GM21619 (cell line): ENCODE data around the gene CPNE1.
"Not testable (repeated sequence)": the region's sequence is repeated elsewhere in the genome, so short reads cannot be mapped to it uniquely, and the experiment has no call there.

Source experiments
- ATAC-seq: cut with Tn5 transposase; IDR thresholded peaks from one replicate; pipeline ENCODE4 v1.9.1; 2021; ENCODE audit not compliant: unreplicated experiment

The CPNE1 gene

DNA sequence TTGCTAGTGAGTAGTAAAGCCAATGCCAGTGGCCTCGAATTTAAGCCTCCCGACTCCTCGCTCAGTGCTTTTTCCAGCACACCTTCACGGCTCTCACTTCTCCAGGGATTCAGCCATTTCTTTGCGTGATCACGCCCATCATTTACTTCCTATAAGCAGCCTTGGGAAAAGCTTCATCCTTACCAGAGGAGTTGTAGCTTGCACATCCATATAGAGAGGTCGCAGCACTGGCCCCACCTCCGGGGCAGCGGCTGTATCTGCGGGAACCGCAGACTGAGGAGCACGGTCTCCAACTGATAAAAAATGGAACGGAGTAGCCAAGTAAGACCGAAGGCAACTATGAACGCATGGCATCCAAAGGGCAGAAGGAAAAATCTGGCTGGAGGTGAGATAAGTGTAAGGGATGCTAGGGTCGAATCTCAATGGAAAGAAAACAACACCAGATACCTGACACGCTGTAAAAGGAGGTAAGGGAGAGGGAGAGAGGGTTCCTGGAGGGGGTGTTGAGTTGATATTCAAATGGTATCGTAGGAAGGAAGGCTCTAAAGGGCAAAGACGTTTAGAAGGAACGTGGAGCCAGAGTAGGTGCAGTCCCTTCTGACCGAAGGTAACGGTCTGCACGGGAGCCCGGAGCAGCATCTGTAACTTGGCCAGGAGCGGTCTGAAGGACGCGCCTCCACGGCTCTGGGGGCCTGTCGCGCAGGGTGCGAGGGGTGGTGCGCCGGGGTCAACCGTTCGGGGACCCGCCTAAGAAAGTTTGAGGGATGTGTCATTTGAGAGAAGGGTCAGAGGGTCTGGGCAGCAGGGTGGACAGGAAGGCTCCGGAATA is 33.8 kb upstream of the CPNE1 start:
- peak; percentile 33 for ATAC-seq

DNA sequence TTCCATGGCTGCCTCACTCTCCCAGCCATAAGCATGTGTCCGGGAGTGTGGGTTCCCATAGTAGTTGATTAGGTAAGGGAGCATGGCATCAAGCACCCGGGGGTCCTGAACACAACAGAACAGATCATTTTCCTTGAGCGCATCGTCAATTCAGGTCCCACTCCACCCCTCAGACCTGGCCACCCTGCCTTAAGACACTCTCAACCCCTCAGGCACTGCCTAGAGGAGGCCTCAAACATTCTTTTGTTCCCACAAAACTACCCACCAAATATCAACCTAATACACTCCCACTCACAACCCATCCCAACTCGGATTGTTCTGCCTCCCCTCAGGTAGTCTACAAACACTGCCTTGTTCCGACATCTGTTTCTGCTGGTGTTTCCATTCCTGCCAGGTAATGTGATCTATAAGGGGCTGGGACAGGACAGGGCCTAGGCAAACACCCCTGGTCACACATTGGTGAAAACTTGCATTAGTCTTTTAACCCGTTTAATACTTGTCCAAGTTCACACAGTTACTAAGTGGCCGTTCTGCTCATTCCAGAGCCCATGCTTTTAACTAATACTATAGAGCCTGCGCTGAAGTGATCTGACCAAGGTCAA is 33.1 kb upstream of the CPNE1 start:
- no peak for ATAC-seq

DNA sequence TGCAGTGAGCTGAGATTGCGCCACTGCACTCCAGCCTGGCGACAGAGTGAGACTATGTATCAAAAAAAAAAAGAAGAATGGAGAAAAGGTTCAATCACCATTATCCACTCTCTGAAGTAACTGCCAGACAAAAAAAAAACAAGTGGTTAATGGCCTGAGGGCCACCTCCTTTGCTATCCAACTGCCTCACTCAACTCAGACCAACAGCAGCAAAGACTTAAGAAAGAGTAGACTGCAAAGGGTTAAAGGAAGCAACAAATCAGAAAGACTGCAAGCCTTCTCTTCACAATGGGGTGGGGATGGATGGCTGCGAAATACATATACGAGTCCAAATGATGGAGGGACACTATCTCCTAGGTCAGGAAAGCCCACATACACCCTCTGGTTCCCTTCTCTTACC is 31.3 kb upstream of the CPNE1 start:
- ATAC-seq: no peak

DNA sequence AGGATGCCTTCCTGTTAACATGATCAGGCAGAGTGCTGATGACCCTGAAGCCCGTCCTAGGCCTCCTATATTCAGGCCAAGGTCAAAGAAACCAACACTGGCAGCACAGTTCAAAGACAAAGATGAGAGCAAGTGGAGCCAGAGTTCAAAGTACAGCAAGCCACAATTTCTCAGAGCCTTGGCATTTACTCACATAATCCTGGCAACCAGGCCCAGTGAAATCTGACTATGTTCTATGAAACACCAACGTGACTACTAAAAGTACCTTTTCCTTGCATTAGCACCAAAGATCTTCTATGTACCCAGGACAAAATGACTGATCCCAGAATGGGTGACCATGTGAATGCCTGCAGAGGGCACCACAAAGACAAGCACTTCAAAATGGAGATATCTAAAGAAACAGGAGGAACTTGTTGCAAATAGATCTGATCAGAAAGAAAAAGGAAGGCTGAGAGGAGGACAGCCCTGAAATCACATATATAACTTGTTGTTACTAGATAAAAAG is 30.6 kb upstream of the CPNE1 start:
- ATAC-seq: no peak

DNA sequence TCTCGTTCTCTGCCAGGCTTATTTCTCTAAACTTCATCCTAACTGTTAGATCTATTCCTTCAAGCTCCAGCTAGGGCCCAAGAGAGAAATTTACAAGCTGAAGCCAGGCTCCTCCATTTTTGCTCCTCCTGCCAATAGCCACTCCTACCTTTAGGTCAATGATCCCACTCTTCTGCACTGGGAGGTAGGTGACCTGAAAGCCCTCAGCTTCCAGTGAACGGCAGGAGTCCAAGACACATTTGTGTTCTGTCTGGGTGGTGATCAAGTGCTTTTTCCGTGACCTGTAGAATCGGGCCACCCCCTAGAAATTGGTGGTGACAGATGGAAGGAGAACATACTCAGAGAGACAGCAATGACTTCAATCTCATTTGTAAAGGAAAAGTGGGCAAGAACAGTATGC is 25.6 kb upstream of the CPNE1 start:
- no peak for ATAC-seq

DNA sequence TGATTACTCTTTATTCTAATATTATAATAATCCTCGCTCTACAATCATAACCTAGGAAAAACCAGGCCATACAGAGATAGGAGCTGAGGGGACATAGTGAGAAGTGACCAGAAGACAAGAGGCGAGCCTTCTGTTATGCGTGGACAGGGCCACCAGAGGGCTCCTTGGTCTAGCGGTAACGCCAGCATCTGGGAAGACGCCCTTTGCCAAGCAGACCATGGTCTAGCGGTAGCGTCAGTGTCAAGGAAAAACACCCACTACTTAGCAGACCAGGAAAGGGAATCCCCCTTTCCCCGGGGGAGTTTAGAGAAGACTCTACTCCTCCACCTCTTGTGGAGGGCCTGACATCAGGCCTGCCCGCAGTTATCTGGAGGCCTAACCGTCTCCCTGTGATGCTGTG is 22.2 kb upstream of the CPNE1 start:
- not testable (repeated sequence) for ATAC-seq

DNA sequence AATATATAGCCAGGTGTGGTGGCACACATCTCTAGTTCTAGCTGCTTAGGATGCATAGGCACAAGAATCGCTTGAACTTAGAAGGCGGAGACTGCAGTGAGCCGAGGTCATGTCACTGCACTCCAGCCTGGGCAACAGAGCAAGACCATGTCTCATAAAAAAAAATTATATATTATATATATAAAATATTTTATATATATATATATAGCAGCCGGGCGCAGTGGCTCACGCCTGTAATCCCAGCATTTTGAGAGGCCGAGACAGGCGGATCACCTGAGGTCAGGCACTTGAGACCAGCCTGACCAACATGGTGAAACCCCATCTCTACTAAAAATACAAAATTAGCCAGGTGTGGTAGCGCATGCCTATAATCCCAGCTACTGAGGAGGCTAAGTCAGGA is 20.7 kb upstream of the CPNE1 start:
- ATAC-seq: not testable (repeated sequence)

DNA sequence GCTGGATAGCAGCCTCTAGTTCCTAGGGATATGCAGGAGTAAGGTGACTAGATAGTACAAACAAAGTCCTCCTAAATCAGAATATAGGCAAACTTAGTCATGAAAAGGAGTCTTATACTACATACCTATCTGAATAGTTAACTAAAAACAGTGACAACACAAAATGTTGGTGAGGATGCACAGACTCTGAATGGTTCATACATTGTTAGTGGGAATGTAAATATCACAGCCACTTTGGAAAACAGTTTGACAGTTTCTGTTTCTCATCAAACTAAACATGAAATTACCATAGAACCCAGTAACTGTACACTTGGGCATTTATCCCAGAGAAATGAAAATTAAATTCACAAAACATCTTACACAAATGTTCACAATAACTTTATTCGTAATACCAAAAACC is 17.3 kb upstream of the CPNE1 start:
- ATAC-seq: no peak

DNA sequence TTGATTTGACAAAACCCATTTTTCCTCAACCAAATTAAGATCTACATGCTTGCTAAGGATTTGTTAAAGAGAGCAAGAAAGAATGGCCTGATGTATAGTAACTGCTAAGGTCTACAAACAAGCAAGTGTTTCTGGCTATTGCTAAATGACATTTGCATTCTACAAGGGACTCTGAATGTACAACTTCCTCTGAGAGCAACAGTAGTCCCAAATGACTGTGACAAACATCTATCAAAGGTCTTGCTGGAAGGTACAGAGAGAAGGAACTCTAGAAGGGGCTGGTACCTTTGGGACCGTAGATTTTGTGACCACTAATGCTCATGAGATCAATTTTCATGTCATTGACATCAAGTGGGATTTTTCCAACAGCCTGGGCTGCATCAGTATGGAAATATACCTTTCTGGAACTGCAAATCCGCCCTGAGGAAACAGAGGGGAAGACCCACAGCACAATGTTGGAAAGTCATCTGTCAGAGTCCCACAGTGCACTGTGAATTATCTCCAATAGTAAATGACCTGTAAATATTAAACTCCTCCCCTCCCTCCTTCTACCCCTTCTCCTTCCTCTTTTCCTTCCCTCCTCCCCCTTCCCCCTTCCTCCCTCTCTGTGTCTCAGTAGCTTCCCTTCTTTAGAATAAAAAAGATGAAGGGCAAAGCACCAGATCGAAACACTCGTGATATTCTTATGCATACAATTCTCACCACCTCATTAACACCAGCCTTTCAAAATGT is 15.9 kb upstream of the CPNE1 start:
- ATAC-seq: no peak

DNA sequence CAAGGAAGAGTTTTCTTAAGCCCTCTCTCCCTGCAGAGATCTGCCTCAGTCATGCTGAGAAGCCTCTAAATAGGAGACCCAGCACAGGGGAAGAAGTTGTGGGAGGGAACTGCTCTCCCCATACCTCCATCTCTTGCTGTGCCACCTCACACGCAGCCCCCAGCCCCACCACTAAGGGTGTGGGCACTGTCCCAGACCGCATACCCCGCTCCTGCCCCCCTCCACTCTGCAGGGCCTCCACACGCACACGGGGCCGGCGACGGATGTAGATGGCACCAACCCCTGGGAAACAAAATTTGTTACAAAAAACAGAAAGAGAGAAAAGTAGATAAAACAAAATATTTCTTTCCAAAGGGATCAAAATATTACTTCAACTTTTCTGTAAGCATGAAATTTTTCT is 10.2 kb upstream of the CPNE1 start:
- ATAC-seq: no peak

DNA sequence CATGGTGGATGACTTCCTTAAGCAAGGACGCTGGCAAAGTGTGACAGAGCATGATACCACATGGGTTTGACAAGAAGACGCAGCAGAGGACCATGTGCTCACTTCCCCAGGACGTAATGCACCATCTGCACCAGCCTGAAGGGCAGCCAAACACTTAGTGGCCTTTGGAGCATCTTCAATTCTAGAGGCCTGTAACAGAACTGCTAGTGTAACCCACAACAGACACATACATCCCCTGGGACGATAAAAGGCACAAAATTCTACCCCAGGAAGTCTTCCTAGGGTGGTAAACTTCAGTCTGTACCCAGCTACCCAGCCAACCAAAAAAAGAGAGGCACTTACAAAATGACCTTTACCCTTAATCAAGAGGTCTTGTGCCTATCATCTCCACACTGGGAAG is 9.2 kb upstream of the CPNE1 start:
- no peak for ATAC-seq

DNA sequence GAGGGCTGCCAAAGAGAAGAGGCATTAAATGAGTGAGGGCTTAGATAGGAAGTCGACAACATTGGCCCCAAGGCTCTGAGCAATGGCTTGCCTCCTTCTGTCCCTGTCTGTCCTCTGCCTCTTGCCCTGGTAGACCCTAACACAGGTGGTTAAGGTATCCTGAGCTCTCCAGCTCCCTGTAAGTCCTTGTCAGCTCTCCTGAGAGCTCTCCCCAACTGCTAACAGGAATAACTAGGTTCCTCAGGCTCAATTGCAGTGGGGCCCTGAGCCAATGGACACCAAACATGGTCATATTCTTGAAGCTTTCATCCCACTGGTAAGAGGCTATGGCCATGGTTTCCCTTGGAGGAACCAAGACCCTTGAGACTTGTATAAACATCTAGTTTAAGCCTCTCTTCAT is 5.0 kb upstream of the CPNE1 start:
- no peak for ATAC-seq

DNA sequence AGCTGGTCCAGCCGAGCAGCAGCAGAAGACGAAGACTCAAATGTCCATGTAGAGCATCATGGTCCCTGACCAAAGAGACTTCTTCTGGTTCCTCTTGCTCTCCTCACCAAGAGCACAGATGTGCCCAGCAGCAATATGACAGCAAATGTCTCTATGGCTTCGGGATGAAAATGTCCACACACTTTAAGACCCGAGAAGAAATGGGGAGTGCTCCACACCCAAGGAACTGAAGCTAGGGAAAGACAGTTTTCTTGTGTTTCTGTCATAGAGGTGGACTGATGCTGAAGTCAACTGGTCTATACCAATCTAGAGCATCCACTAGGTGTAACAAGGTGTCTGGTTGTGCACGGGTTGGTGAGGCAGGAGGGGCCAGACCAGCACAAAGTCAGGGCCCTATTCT is 4.5 kb upstream of the CPNE1 start:
- no peak for ATAC-seq

DNA sequence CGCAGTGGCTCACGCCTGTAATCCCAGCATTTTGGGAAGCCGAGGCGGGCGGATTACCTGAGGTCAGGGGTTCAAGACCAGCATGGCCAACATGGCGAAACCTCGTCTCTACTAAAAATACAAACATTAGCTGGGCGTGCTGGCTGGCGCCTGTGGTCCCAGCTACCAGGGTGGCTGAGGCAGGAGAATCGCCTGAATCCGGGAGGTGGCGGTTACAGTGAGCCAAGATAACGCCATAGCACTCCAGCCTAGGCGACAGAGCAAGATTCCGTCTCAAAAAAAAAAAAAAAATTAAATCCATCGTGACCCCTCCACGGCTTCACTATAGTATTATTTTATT is 1.2 kb upstream of the CPNE1 start:
- no peak for ATAC-seq

DNA sequence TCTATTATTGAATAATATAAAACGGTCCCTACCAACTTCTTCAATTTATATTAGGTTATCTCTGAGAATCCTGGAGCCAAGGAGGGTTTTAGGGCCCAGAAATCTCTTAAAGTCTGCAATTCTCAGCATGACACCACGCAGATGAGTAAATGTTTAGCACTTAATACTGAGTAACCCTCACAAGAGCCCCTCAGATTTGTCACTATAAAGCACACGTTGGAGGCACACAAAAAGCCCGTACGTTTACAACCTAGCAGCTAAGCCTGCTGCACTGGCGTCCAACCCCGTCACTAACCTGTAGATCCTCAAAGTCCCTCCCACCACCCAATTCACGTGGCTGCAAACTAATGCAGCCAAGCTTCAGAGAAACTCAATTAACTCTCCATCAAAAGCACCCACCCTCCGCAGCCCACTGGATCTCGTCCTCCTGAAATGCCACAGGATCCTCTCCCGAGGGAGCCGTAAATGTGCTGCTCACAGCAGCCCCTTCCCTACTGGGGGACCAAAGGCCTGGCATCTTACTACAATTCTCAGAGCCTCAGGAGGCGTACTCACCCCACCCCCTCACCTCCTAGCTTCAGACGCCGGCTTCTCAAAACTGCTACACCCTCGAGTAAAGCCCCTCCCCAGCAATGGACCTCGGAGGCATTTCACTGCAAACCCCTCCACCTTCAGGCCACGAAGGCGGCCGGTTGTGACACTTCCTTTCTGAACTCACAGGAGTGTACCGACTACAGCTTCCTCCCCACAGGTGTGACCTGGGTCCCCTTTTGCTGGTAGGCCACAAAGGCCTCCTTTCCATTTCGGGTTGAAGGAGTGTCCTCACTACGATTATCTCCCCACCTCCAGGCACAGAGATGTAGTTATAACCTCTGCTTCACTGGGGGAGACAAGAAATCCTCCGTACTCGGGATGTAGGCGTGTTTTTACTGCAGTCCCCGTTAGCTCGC is 909 bp downstream of the CPNE1 start:
- ATAC-seq: peak; percentile 31

DNA sequence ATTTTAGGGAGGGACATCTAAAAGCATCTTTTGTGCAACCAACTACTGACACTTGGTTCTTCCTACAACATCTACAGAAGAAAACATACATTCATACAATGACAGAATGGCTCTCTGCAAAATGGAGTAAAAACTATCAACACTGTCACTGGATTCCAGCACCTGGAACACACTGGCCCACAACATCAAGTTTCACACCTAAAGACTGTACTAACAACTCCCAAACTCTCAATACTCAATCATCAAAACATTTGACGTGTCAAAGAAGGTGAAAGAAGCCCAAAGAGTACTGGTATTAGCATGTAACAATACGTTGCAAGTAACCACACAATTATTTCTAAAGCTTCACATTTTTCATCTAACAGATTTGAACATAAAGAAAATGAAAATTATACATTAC is 2.1 kb downstream of the CPNE1 start:
- no peak for ATAC-seq

DNA sequence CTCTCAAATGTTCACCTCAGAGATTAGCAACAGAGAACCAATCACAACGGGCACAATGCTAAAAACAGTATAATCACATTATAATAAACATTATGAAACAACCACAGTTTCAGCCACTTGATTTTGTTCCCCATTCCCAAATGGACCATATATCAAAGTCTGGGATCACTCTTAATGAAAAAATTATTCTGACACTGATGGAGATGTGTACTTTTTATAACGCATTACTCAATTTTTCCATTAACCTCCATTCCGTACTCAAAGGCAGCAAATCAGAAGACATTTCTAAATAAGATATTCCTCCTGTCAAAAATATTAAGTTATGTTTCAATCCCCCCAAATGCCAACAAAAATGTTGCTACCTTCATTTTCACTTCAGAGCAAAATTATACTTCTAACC is 2.8 kb downstream of the CPNE1 start:
- ATAC-seq: no peak

DNA sequence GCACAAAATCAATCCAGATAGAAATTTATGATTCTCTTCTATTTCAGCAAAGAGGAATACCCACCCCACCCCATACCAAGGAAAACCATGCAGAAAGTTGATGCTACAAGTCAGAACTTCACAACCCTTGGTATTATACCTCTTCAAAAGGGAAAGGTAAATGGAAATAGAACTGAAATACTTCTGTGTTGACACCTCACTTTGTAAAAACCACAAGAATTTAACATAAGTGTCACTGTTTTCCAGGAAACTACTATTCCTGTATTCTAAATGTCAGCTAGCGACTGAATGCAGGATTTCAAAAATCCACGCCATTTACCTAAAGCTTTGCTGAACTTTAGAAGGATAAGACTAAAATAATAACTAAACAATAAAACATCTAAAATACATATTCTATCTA is 3.6 kb downstream of the CPNE1 start:
- ATAC-seq: no peak

DNA sequence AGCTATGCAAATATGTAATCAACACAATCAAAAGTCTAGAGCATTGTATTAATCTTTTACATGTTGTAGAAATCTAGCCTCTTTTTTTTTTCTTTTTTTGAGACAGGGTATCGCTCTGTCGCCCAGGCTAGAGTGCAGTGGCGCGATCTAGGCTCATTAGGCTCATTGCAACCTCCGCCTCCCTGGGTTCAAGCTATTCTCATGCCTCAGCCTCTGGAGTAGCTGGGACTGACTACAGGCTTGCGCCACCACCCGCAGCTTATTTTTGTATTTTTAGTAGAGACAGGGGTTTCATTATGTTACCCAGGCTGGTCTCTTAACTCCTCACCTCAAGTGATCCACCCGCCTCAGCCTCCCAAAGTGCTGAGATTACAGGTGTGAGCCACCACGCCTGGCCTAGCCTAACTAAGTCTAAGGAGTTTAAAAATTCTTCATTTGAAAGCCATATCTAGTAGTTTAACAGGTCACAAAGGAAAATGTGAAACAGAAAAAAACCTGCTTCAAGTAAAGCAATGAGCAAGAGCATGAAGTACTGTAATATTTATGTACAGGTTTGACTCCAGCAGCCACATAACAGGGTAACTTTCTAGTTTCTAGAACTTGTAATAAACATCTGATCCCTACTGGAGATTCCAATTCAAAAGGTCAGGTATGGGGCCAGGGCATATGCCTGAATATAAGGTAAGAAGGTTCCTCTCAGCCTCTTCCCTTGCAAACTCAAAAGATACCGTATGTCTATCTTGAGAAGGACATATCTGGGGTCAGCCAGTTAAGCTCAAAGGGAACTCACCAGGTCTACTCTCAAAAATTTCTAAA is 4.4 kb downstream of the CPNE1 start:
- ATAC-seq: no peak

DNA sequence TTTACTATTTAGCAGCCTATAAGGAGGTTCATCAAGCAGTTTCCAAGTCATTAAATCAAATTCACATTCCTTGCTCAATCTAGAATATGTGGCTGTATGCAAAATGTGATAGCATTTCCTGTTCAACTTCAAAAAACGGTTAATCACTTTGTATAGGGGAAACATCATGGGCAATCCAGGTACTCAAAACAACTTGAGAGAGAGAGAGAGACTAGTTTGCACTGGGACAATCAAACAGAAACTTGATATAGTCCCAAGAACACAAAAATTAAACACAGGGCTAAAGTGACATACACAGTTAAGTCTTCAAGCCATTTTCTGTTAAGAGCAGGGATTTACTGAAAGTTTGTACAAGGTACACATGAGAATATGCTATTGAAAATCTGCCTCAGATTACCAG is 7.4 kb downstream of the CPNE1 start:
- ATAC-seq: no peak
